ES-I3 (cell line): ENCODE data around the gene RECK.

Experiments
- H3K36me3 ChIP-seq: 2 replicates; pipeline ENCODE4 v1.6.1; 2013; ENCODE audit warnings: mild to moderate bottlenecking, low read length, control low read depth, moderate library complexity; ENCODE audit not compliant: insufficient read depth
- H3K4me1 ChIP-seq: 2 replicates; pipeline ENCODE4 v1.6.1; 2013; ENCODE audit warnings: mild to moderate bottlenecking, control low read depth, low read length; ENCODE audit not compliant: insufficient read depth
- H3K9ac ChIP-seq: 2 replicates; pipeline ENCODE4 v1.6.1; 2013; ENCODE audit warnings: low read depth, mild to moderate bottlenecking, low read length, moderate library complexity
- H3K9me3 ChIP-seq: 2 replicates; pipeline ENCODE4 v1.6.1; 2013; ENCODE audit warnings: mild to moderate bottlenecking, low read length, moderate library complexity; ENCODE audit not compliant: control insufficient read depth, insufficient read depth

RECK gene

DNA sequence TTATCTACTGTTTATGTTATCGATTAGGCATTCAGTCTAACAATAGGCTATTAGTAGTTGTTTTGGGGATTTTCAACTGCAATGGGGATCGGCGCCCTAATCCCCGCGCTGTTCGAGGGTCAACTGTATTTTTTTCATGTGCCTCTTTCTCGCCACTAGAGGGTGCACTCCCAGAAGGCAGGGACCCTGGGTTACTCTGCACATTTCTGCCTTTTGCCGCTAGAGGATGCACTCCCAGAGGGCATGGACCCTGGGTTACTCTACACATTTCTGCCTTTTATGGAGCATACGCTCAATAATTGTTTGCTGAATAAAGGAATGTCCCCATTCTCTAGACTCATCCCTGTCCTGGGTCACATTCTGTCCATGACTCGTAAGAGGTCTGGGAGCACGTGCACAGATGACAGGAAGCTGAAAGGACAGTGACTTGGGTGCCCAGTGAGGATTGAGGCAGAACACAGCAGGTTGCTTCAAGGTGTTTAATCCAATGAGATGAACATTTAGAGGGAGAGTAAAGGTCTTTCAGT lies 27.9 kb upstream of the RECK start:
- Histone ChIP-seq H3K9me3 (no peaks in the 10 kb centered on the region), H3K9ac (peak overlapping the region; percentile 6; the same call in 1 of the 2 replicates), H3K4me1 (no peaks in the 10 kb centered on the region)

GRCh38 chr9:36011379-36011778 lies 25.3 kb upstream of the RECK start:
- H3K4me1 ChIP-seq, result no peaks in the 10 kb centered on the region
- H3K9me3 ChIP-seq, result no peaks in the 10 kb centered on the region
- no peak overlapping the region for H3K9ac ChIP-seq
- no peaks in the 10 kb centered on the region for H3K36me3 ChIP-seq

More for the DNA sequence above, 27.9 kb upstream of the RECK start:
- no peaks in the 10 kb centered on the region for H3K36me3 ChIP-seq

- Histone ChIP-seq H3K36me3 (no peaks in the 10 kb centered on the region), H3K9ac (no peak overlapping the region), H3K9me3 (no peaks in the 10 kb centered on the region), H3K4me1 (no peaks in the 10 kb centered on the region)
These were observed 19.4 kb upstream of the RECK start for GRCh38 chr9:36017278-36017677.

GRCh38 chr9:36018129-36018528 lies 18.6 kb upstream of the RECK start:
- no peaks in the 10 kb centered on the region for H3K36me3 ChIP-seq
- H3K9ac ChIP-seq, result no peak overlapping the region
- H3K4me1 ChIP-seq, result no peaks in the 10 kb centered on the region
- no peaks in the 10 kb centered on the region for H3K9me3 ChIP-seq

GRCh38 chr9:36018891-36019720 lies 17.6 kb upstream of the RECK start:
- Histone ChIP-seq H3K36me3 (no peaks in the 10 kb centered on the region), H3K9ac (no peak overlapping the region), H3K9me3 (no peaks in the 10 kb centered on the region), H3K4me1 (no peaks in the 10 kb centered on the region)

GRCh38 chr9:36021968-36022367 lies 14.7 kb upstream of the RECK start:
- no peak overlapping the region for H3K9ac ChIP-seq
- no peaks in the 10 kb centered on the region for H3K4me1 ChIP-seq
- H3K9me3 ChIP-seq, result no peaks in the 10 kb centered on the region
- H3K36me3 ChIP-seq, result no peaks in the 10 kb centered on the region

- Histone ChIP-seq H3K36me3 (no peaks in the 10 kb centered on the region), H3K9ac (no peak overlapping the region), H3K4me1 (no peaks in the 10 kb centered on the region), H3K9me3 (no peaks in the 10 kb centered on the region)
These were observed 13.3 kb upstream of the RECK start for GRCh38 chr9:36023260-36024048.

DNA sequence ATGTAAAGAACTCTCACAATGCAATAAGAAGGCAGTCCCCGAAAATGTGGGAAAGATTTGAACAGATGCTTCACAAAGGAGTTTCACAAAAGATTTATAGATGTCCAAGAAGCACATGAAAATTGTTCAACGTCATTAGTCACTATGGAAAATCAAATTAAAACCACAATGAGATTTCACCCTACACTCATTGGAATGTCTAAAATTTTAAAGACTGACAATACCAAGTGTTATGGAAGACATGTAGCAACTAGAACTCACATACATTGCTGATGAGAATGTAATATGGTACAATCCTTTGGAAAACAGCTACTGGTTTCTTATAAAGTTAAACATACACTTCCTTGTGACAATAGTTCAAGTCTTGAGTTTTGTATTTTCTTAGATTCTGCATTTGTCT lies 11.0 kb upstream of the RECK start:
- H3K9me3 ChIP-seq, result no peaks in the 10 kb centered on the region
- no peaks in the 10 kb centered on the region for H3K4me1 ChIP-seq
- H3K9ac ChIP-seq, result no peak overlapping the region
- no peaks in the 10 kb centered on the region for H3K36me3 ChIP-seq

- Histone ChIP-seq H3K36me3 (no peaks in the 10 kb centered on the region), H3K9me3 (no peaks in the 10 kb centered on the region), H3K9ac (no peak overlapping the region), H3K4me1 (no peaks in the 10 kb centered on the region)
These were observed 7.5 kb upstream of the RECK start for GRCh38 chr9:36029202-36029601.

- Histone ChIP-seq H3K9ac (no peak overlapping the region), H3K36me3 (no peaks in the 10 kb centered on the region), H3K9me3 (no peaks in the 10 kb centered on the region), H3K4me1 (no peaks in the 10 kb centered on the region)
These were observed 6.8 kb upstream of the RECK start for GRCh38 chr9:36029765-36030528.

DNA sequence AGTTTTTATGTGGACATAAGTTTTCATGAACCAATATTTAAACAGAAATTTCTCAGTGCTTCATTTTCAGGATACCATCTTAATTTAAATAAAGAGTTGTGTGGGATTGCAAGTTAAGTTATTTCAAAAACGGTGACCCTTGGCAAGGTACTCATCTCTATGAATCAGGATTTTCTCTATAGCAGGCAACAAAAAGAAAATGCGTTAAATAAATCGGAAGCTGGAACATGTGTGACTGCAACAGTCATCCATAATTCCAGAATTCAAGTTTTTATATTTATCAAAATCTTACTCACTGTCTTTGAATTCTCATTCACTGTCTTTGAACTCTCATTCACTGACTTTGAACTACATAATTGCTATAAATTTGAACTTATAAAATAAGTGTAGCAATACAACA lies 5.8 kb upstream of the RECK start:
- H3K9me3 ChIP-seq, result no peaks in the 10 kb centered on the region
- H3K4me1 ChIP-seq, result no peaks in the 10 kb centered on the region
- H3K9ac ChIP-seq, result no peak overlapping the region
- H3K36me3 ChIP-seq, result no peaks in the 10 kb centered on the region

- no peaks in the 10 kb centered on the region for H3K9me3 ChIP-seq
- H3K9ac ChIP-seq, result no peak overlapping the region
- no peaks in the 10 kb centered on the region for H3K4me1 ChIP-seq
- no peaks in the 10 kb centered on the region for H3K36me3 ChIP-seq
These were observed 4.7 kb upstream of the RECK start for GRCh38 chr9:36031774-36032555.

GRCh38 chr9:36033788-36034187 lies 2.9 kb upstream of the RECK start:
- Histone ChIP-seq H3K9me3 (no peaks in the 10 kb centered on the region), H3K36me3 (no peaks in the 10 kb centered on the region), H3K9ac (no peak overlapping the region), H3K4me1 (peaks cover 5% of the 10 kb centered on the region; the same call in 1 of the 2 replicates)
